Calu3 (cell line): ENCODE measurements around the gene EYS. TPM values are rescaled to one million over a fixed set of nuclear protein-coding genes. Genes with fewer than 3 reads are reported as not detected.

Experiments
- BruUV-seq: library from RNA; stranded (reverse); fragments of 400-500 nt; replicated peaks from 2 replicates; lab custom pipeline; 2021; lab: Mats Ljungman, UMichigan
- CTCF ChIA-PET: fragments of 300-600 bp; sonication (Branson Sonifier 250); formaldehyde crosslinking; loops from one replicate; lab custom pipeline; 2022; ENCODE audit warnings: antibody characterized with exemption; lab: Charles Lee
- DNase-seq: peaks from one replicate; pipeline ENCODE4 v3.0.0; 2022
- H3K27ac Mint-ChIP-seq: one replicate; pipeline ENCODE4 v1.8.0; 2022; ENCODE audit warnings: mixed read lengths; ENCODE audit not compliant: unreplicated experiment
- H3K27me3 Mint-ChIP-seq: one replicate; pipeline ENCODE4 v1.8.0; 2022; ENCODE audit warnings: mixed read lengths; ENCODE audit not compliant: unreplicated experiment
- H3K36me3 Mint-ChIP-seq: one replicate; pipeline ENCODE4 v1.8.0; 2022; ENCODE audit warnings: mild to moderate bottlenecking, moderate library complexity, mixed read lengths; ENCODE audit not compliant: insufficient read depth, unreplicated experiment
- H3K4me1 Mint-ChIP-seq: one replicate; pipeline ENCODE4 v1.8.0; 2022; ENCODE audit warnings: mild to moderate bottlenecking, low read depth, mixed read lengths; ENCODE audit not compliant: unreplicated experiment
- H3K4me3 Mint-ChIP-seq: one replicate; pipeline ENCODE4 v1.8.0; 2022; ENCODE audit warnings: mild to moderate bottlenecking, low read depth, moderate library complexity, mixed read lengths; ENCODE audit not compliant: unreplicated experiment
- H3K9me3 Mint-ChIP-seq: one replicate; pipeline ENCODE4 v1.8.0; 2022; ENCODE audit warnings: low read depth, mixed read lengths; ENCODE audit not compliant: unreplicated experiment
- intact Hi-C: fragments of 100-400 bp; cut with micrococcal nuclease; formaldehyde crosslinking; loops from one replicate; pipeline ENCODE4 v1.10.0; 2022; ENCODE audit not compliant: unreplicated experiment
- total RNA-seq: library from RNA; stranded (reverse); gene quantifications from 2 replicates; pipeline ENCODE4 v1.2.3, GENCODE V29; 2022
- TF ChIP-seq, protein P1 (sequence below): fragments of 200-600 bp; IDR thresholded peaks from one replicate; pipeline ENCODE4 v1.8.0; 2022; ENCODE audit warnings: antibody characterized with exemption; ENCODE audit not compliant: unreplicated experiment

The EYS gene
- total RNA-seq, 1 experiment from 2014 or later: not detected

DNA sequence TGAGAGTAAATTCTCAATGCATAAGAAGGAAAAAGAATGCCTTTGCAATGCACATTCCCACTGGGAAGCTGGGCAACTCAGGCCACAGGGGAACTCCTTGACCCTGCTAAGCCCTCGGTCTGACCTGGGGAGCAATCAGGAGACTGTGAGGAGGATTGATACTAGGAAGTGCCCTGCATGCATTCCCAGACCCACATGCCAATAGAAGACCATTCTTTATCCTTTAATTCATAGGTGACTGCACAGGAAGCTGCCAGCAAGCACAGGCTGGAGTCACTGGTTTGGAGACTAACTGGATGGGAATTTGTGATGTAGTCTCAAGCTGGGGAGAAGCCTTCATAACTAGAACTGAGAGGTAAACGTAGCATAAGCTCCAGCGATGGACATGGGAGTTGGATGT is 1012.7 kb downstream of the EYS start:
- peaks cover 8% of the 10 kb centered on the region for H3K9me3 Mint-ChIP-seq
- no peak overlapping the region for H3K27ac Mint-ChIP-seq
- intact Hi-C loops: no loop called here
- no peaks in the 10 kb centered on the region for H3K4me1 Mint-ChIP-seq
- no peak overlapping the region for H3K4me3 Mint-ChIP-seq
- no TSS peak for BruUV-seq
- CTCF ChIA-PET: no interaction called here
- DNase-seq: no peak
- H3K27me3 Mint-ChIP-seq: no peaks in the 10 kb centered on the region
- TF ChIP-seq, protein P1, sequence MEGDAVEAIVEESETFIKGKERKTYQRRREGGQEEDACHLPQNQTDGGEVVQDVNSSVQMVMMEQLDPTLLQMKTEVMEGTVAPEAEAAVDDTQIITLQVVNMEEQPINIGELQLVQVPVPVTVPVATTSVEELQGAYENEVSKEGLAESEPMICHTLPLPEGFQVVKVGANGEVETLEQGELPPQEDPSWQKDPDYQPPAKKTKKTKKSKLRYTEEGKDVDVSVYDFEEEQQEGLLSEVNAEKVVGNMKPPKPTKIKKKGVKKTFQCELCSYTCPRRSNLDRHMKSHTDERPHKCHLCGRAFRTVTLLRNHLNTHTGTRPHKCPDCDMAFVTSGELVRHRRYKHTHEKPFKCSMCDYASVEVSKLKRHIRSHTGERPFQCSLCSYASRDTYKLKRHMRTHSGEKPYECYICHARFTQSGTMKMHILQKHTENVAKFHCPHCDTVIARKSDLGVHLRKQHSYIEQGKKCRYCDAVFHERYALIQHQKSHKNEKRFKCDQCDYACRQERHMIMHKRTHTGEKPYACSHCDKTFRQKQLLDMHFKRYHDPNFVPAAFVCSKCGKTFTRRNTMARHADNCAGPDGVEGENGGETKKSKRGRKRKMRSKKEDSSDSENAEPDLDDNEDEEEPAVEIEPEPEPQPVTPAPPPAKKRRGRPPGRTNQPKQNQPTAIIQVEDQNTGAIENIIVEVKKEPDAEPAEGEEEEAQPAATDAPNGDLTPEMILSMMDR: no peak
- no peaks in the 10 kb centered on the region for H3K36me3 Mint-ChIP-seq

DNA sequence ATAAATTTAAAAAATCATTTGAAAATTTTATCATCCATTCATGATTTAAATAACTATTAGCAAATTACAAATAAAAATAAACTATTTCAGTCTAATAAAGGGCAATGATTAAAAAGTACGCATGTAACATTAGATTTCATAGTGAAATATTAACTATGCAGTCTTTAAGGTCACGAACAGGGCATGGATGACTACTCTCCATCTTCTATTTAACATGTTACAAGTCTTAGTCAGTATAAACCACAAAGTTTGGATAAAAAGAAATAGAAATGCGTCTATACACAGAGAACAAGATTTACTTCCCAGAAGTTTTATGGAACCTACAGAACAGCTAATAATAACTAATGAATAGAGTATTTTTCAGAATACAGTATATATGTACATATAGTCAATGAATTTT is 1016.0 kb downstream of the EYS start:
- no peak overlapping the region for H3K4me3 Mint-ChIP-seq
- no TSS peak for BruUV-seq
- CTCF ChIA-PET: no interaction called here
- DNase-seq: no peak
- intact Hi-C loops: no loop called here
- no peaks in the 10 kb centered on the region for H3K27me3 Mint-ChIP-seq
- TF ChIP-seq, protein P1: no peak
- H3K36me3 Mint-ChIP-seq: no peaks in the 10 kb centered on the region
- peaks cover 5% of the 10 kb centered on the region for H3K9me3 Mint-ChIP-seq
- H3K4me1 Mint-ChIP-seq: no peaks in the 10 kb centered on the region
- H3K27ac Mint-ChIP-seq: no peak overlapping the region

DNA sequence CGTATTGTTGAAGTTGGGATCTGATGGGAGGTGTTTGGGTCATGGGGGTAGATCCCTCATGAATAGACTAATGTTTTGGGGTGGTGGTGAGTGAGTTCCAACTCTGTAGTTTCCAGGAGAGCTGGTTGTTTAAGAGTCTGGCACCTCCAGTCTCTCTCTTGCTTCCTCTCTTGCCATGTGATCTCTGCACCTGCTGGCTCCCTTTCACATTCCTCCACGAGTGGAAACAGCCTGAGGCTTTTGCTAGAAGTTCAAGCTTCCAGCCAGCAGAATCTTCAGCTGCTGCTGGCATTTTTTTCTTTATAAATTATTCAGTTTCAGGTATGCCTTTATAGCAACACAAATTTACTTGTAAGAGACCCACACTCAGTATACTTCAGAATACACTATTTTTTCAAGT is 1021.6 kb downstream of the EYS start:
- no peaks in the 10 kb centered on the region for H3K27me3 Mint-ChIP-seq
- H3K27ac Mint-ChIP-seq: no peak overlapping the region
- TF ChIP-seq, protein P1: no peak
- no peaks in the 10 kb centered on the region for H3K36me3 Mint-ChIP-seq
- no TSS peak for BruUV-seq
- CTCF ChIA-PET: no interaction called here
- no peaks in the 10 kb centered on the region for H3K4me1 Mint-ChIP-seq
- no peak overlapping the region for H3K4me3 Mint-ChIP-seq
- intact Hi-C loops: no loop called here
- peaks cover 13% of the 10 kb centered on the region for H3K9me3 Mint-ChIP-seq
- no peak for DNase-seq

DNA sequence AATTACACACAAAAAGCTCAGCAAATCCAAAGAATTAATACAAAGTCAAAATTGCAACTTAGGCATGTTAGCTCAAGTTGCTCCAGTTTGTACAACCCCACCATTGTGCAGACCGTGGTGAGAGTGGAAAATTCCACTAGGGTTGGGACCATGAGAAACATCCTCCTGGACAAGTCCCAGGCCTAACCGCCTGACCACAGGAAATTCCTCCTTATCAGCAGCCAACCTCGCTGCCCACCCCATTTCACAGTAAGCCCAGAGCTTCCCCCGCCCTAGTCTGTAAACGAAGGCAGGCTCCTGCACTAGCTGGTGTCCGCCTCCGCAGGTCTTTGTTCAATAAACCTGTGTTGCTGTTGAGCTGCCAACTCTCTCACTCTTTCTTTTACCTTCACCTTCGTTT is 1023.3 kb downstream of the EYS start:
- Mint-ChIP-seq H3K36me3 (no peaks in the 10 kb centered on the region), H3K4me1 (no peaks in the 10 kb centered on the region), H3K4me3 (no peak overlapping the region), H3K27ac (no peak overlapping the region), H3K27me3 (no peaks in the 10 kb centered on the region), H3K9me3 (peaks cover 13% of the 10 kb centered on the region)
- TF ChIP-seq, protein P1: no peak
- BruUV-seq: no TSS peak
- DNase-seq: no peak
- intact Hi-C loops: no loop called here
- CTCF ChIA-PET: no interaction called here
